Activated CD8-positive, alpha-beta memory T cell treated with anti-CD3 and anti-CD28 coated beads, Interleukin-2, amount 50 U/mL, for 1 hour (primary cell): ENCODE results near the gene ADIG.

Experiments used
- DNase-seq: peaks from one replicate; pipeline ENCODE4 v3.0.0-alpha.2; 2020; ENCODE audit errors: extremely low read depth

ADIG gene

GRCh38 chr20:38581013-38581412 is at the start of gene ADIG:
ADIG (plus strand) TSS chr20:38581197; CDS start chr20:38581251, 54 bp downstream.
- no peak for DNase-seq

- no peak for DNase-seq
Measured at GRCh38 chr20:38534756-38535155, 46.2 kb upstream of the ADIG start.

- DNase-seq: no peak
Measured at GRCh38 chr20:38536310-38536709, 44.7 kb upstream of the ADIG start.

GRCh38 chr20:38537176-38537575 is 43.8 kb upstream of the ADIG start:
- no peak for DNase-seq

GRCh38 chr20:38538789-38539188 is 42.2 kb upstream of the ADIG start:
- DNase-seq: no peak

- DNase-seq: no peak
Measured at GRCh38 chr20:38543014-38543906, 37.7 kb upstream of the ADIG start.

- no peak for DNase-seq
Measured at GRCh38 chr20:38545771-38546170, 35.2 kb upstream of the ADIG start.

GRCh38 chr20:38547288-38548085 is 33.5 kb upstream of the ADIG start:
- no peak for DNase-seq

- DNase-seq: no peak
Measured at GRCh38 chr20:38548356-38549083, 32.5 kb upstream of the ADIG start.

- DNase-seq: no peak
Measured at GRCh38 chr20:38550274-38550673, 30.7 kb upstream of the ADIG start.

GRCh38 chr20:38551056-38551626 is 29.9 kb upstream of the ADIG start:
- no peak for DNase-seq

GRCh38 chr20:38554986-38555385 is 26.0 kb upstream of the ADIG start:
- no peak for DNase-seq

GRCh38 chr20:38555395-38555794 is 25.6 kb upstream of the ADIG start:
- no peak for DNase-seq

GRCh38 chr20:38557174-38557573 is 23.8 kb upstream of the ADIG start:
- DNase-seq: no peak

GRCh38 chr20:38558596-38559360 is 22.2 kb upstream of the ADIG start:
- no peak for DNase-seq

- no peak for DNase-seq
Measured at GRCh38 chr20:38559764-38560163, 21.2 kb upstream of the ADIG start.

GRCh38 chr20:38563802-38564431 is 17.1 kb upstream of the ADIG start:
- DNase-seq: no peak

- no peak for DNase-seq
Measured at GRCh38 chr20:38564680-38565079, 16.3 kb upstream of the ADIG start.

GRCh38 chr20:38566036-38566598 is 14.9 kb upstream of the ADIG start:
- no peak for DNase-seq
